Measurements from ENCODE around the gene FUT8. TPM values are rescaled to one million over a fixed set of nuclear protein-coding genes. Genes with fewer than 3 reads are reported as not detected.

FUT8 gene
- total and polyA plus RNA-seq, 2 experiments from 2014 or later: 26.6 to 67.5 TPM

DNA sequence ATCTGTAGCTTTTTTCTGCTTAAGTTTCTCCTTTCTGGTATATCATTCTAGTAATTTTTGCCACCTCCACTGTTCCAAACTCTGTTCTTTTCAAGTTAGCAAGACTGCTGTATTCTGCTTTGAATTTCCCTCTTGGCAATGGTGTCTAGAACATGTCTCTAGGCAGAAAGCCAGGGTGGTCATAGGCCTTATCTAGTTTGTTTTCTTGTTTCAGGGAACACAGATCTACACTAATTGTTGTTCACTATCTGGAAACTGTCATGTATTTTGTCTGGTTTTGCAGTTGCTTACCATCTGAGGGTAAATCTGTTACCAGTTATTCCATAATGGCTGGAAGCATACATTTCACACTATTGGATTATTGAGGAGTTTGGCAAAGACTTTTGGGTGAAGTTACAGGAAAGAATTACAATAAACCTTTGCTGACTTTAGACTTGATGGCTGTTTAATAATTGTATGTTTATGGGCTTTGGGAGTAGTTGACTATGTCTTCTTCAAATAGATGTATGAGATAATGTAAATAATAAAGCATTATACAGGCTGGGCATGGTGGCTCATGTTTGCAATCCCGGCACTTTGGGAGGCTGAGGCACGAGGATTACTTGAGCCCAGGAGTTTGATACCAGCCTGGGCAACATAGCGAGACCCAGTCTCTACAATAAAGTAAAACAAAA, 41.4 kb downstream of the FUT8 start:
- H3K27ac ChIP-seq: no peak overlapping the region
- no peaks in the 10 kb centered on the region for H4K20me1 ChIP-seq (ENCODE audit: insufficient read depth, poor library complexity, severe bottlenecking)
- no peaks in the 10 kb centered on the region for H3K36me3 ChIP-seq (replicated peaks; ENCODE audit: insufficient read depth, low read depth)
- no peaks in the 10 kb centered on the region for H3K27me3 ChIP-seq
- H2AFZ ChIP-seq: no peak overlapping the region
- no peaks in the 10 kb centered on the region for H3K4me1 ChIP-seq (ENCODE audit: insufficient read depth)
- H3K9me3 ChIP-seq (ENCODE audit: low read depth): no peaks in the 10 kb centered on the region
- H3K4me2 ChIP-seq: no peak overlapping the region
- H3K4me3 ChIP-seq: no peak overlapping the region
- no peaks in the 10 kb centered on the region for H3K9me2 ChIP-seq (replicated peaks; ENCODE audit: insufficient read depth)
- peaks cover 57% of the 10 kb centered on the region for H3K79me2 ChIP-seq
- 82% methylated on average over 3 of the region's 3 CpGs for WGBS (ENCODE audit: low lambda C conversion rate, missing lambda C conversion rate)
- TF ChIP-seq, protein P1, sequence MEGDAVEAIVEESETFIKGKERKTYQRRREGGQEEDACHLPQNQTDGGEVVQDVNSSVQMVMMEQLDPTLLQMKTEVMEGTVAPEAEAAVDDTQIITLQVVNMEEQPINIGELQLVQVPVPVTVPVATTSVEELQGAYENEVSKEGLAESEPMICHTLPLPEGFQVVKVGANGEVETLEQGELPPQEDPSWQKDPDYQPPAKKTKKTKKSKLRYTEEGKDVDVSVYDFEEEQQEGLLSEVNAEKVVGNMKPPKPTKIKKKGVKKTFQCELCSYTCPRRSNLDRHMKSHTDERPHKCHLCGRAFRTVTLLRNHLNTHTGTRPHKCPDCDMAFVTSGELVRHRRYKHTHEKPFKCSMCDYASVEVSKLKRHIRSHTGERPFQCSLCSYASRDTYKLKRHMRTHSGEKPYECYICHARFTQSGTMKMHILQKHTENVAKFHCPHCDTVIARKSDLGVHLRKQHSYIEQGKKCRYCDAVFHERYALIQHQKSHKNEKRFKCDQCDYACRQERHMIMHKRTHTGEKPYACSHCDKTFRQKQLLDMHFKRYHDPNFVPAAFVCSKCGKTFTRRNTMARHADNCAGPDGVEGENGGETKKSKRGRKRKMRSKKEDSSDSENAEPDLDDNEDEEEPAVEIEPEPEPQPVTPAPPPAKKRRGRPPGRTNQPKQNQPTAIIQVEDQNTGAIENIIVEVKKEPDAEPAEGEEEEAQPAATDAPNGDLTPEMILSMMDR (IDR thresholded peaks at IDR 0.05; ENCODE audit: poor library complexity): no peak
- TF ChIP-seq EZH2 (IDR thresholded peaks at IDR 0.05; ENCODE audit: borderline replicate concordance) (no peak), EZH2phosphoT487 (IDR thresholded peaks at IDR 0.05; ENCODE audit: low read depth, severe bottlenecking, unreplicated experiment) (no peak)
- no peak for DNase-seq (ENCODE audit: low spot score)

- 91% methylated on average over 1 of the region's 1 CpG for WGBS (ENCODE audit: low lambda C conversion rate, missing lambda C conversion rate)
- H3K4me3 ChIP-seq: no peak overlapping the region
- no peak overlapping the region for H3K4me2 ChIP-seq
- H2AFZ ChIP-seq: no peak overlapping the region
- H3K36me3 ChIP-seq (replicated peaks; ENCODE audit: insufficient read depth, low read depth): no peaks in the 10 kb centered on the region
- no peak for DNase-seq (ENCODE audit: low spot score)
- H3K9me2 ChIP-seq (replicated peaks; ENCODE audit: insufficient read depth): no peaks in the 10 kb centered on the region
- H3K27ac ChIP-seq: no peak overlapping the region
- no peak for TF ChIP-seq EZH2 (IDR thresholded peaks at IDR 0.05; ENCODE audit: borderline replicate concordance)
- TF ChIP-seq, protein P1 (IDR thresholded peaks at IDR 0.05; ENCODE audit: poor library complexity): no peak
- no peak for TF ChIP-seq EZH2phosphoT487 (IDR thresholded peaks at IDR 0.05; ENCODE audit: low read depth, severe bottlenecking, unreplicated experiment)
- no peaks in the 10 kb centered on the region for H3K4me1 ChIP-seq (ENCODE audit: insufficient read depth)
- H3K79me2 ChIP-seq: peaks cover 44% of the 10 kb centered on the region
- no peaks in the 10 kb centered on the region for H4K20me1 ChIP-seq (ENCODE audit: insufficient read depth, poor library complexity, severe bottlenecking)
- no peaks in the 10 kb centered on the region for H3K9me3 ChIP-seq (ENCODE audit: low read depth)
- H3K27me3 ChIP-seq: no peaks in the 10 kb centered on the region
Observed at GRCh38 chr14:65456247-65456646, 43.7 kb downstream of the FUT8 start.

DNA sequence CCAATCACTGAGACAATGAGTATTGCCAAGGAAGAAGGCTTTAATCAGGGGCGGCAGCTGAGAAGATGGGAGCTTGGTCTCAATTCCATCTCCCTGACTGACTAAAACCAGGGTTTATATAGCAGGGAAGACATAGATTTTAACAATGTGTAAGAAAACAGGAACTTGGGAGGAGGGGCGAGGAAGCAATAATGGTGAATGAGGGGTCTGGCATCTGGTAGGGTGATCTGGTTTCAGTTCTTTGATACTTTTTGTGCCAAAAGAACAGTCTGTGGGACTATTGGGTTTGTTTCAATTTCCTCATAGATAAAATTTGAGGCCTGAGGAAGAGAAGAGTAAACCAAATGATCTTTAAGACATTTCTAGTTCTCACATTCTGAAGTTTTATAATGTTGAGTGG, 49.2 kb downstream of the FUT8 start:
- no peaks in the 10 kb centered on the region for H3K9me3 ChIP-seq (ENCODE audit: low read depth)
- H3K79me2 ChIP-seq: peaks cover 18% of the 10 kb centered on the region
- no peaks in the 10 kb centered on the region for H3K4me1 ChIP-seq (ENCODE audit: insufficient read depth)
- H2AFZ ChIP-seq: no peak overlapping the region
- no peaks in the 10 kb centered on the region for H3K36me3 ChIP-seq (replicated peaks; ENCODE audit: insufficient read depth, low read depth)
- H3K9me2 ChIP-seq (replicated peaks; ENCODE audit: insufficient read depth): no peaks in the 10 kb centered on the region
- H3K27me3 ChIP-seq: no peaks in the 10 kb centered on the region
- no peak overlapping the region for H3K4me3 ChIP-seq
- H3K4me2 ChIP-seq: no peak overlapping the region
- WGBS (ENCODE audit: low lambda C conversion rate, missing lambda C conversion rate): 75% methylated on average over 2 of the region's 2 CpGs
- DNase-seq (ENCODE audit: low spot score): no peak
- TF ChIP-seq EZH2 (IDR thresholded peaks at IDR 0.05; ENCODE audit: borderline replicate concordance): no peak
- TF ChIP-seq EZH2phosphoT487 (IDR thresholded peaks at IDR 0.05; ENCODE audit: low read depth, severe bottlenecking, unreplicated experiment): no peak
- TF ChIP-seq, protein P1 (IDR thresholded peaks at IDR 0.05; ENCODE audit: poor library complexity): no peak
- peak overlapping the region; percentile 11 for H3K27ac ChIP-seq
- no peaks in the 10 kb centered on the region for H4K20me1 ChIP-seq (ENCODE audit: insufficient read depth, poor library complexity, severe bottlenecking)

All from hepatocyte (in vitro differentiated cells).